ENCODE measurements around the gene RERE. TPM values are rescaled to one million over a fixed set of nuclear protein-coding genes. Genes with fewer than 3 reads are reported as not detected.
"Not testable (repeated sequence)": the region's sequence is repeated elsewhere in the genome, so short reads cannot be mapped to it uniquely, and the experiment has no call there.

RERE gene
- total RNA-seq, 2 donors from 2014 or later, result 102 to 108 TPM

GRCh38 chr1:8625981-8626898 is 191.2 kb downstream of the RERE start:
- H3K4me3 Mint-ChIP-seq, result no peak overlapping the region
- no peaks in the 10 kb centered on the region for H3K36me3 Mint-ChIP-seq (ENCODE audit: low read depth)
- H3K27ac Mint-ChIP-seq, result no peak overlapping the region

GRCh38 chr1:8625491-8625890 is 191.9 kb downstream of the RERE start:
- no peaks in the 10 kb centered on the region for H3K27me3 Mint-ChIP-seq
- DNase-seq (no peak), ATAC-seq (no peak)
- no peak overlapping the region for H3K4me3 Mint-ChIP-seq
- H3K9me3 ChIP-seq (ENCODE audit: control insufficient read depth, low read length, poor library complexity, severe bottlenecking), result no peaks in the 10 kb centered on the region
- peaks cover 33% of the 10 kb centered on the region for H3K4me1 Mint-ChIP-seq
- no peak overlapping the region for H3K27ac Mint-ChIP-seq
- no peaks in the 10 kb centered on the region for H3K36me3 Mint-ChIP-seq (ENCODE audit: low read depth)

More at GRCh38 chr1:8625981-8626898, 191.2 kb downstream of the RERE start:
- H3K9me3 ChIP-seq (ENCODE audit: control insufficient read depth, low read length, poor library complexity, severe bottlenecking), result no peaks in the 10 kb centered on the region
- no peaks in the 10 kb centered on the region for H3K27me3 Mint-ChIP-seq
- DNase-seq (no peak), ATAC-seq (no peak)
- H3K4me1 Mint-ChIP-seq, result peaks cover 31% of the 10 kb centered on the region

- not testable (repeated sequence) for H3K36me3 Mint-ChIP-seq (ENCODE audit: low read depth); H3K27ac Mint-ChIP-seq; H3K9me3 ChIP-seq (ENCODE audit: control insufficient read depth, low read length, poor library complexity, severe bottlenecking); H3K4me3 Mint-ChIP-seq; DNase-seq; H3K27me3 Mint-ChIP-seq
- peaks cover 20% of the 10 kb centered on the region for H3K4me1 Mint-ChIP-seq
- ATAC-seq, result peak; percentile 83
These were observed 193.7 kb downstream of the RERE start for GRCh38 chr1:8623651-8624192.

GRCh38 chr1:8621785-8622348 is 195.6 kb downstream of the RERE start:
- not testable (repeated sequence) for DNase-seq; ATAC-seq; H3K9me3 ChIP-seq (ENCODE audit: control insufficient read depth, low read length, poor library complexity, severe bottlenecking); H3K4me3 Mint-ChIP-seq; H3K27ac Mint-ChIP-seq; H3K36me3 Mint-ChIP-seq (ENCODE audit: low read depth); H3K27me3 Mint-ChIP-seq
- H3K4me1 Mint-ChIP-seq, result peaks cover 14% of the 10 kb centered on the region

- peak overlapping the region; percentile 67 for H3K27ac Mint-ChIP-seq
- not testable (repeated sequence) for H3K36me3 Mint-ChIP-seq (ENCODE audit: low read depth); H3K4me3 Mint-ChIP-seq; H3K27me3 Mint-ChIP-seq; DNase-seq; ATAC-seq; H3K9me3 ChIP-seq (ENCODE audit: control insufficient read depth, low read length, poor library complexity, severe bottlenecking)
- H3K4me1 Mint-ChIP-seq, result peaks cover 10% of the 10 kb centered on the region
These were observed 196.3 kb downstream of the RERE start for GRCh38 chr1:8621034-8621582.

- H3K4me3 Mint-ChIP-seq; H3K9me3 ChIP-seq (ENCODE audit: control insufficient read depth, low read length, poor library complexity, severe bottlenecking); ATAC-seq; H3K27me3 Mint-ChIP-seq; DNase-seq; H3K36me3 Mint-ChIP-seq (ENCODE audit: low read depth): not testable (repeated sequence)
- Mint-ChIP-seq H3K27ac (peak overlapping the region; percentile 67), H3K4me1 (peaks cover 11% of the 10 kb centered on the region)
These were observed 197.4 kb downstream of the RERE start for GRCh38 chr1:8619917-8620502.

DNA sequence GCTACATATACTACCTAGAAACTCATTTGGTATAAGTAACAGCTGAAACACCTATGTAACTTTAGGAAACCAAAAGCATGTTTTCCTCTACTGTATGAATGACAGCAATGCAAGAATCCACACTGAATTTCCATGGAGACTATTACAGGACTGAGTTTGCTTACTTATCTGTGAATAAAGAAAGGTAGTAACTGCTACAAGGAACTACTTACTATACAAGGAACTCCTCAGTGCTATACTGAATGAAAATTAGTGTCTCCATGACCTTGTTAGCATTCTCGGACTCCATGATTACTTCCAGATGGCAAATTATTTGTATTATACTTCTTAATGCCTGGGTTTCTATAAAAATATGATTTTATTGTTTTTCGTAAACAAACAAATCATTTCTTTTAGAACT is 198.0 kb downstream of the RERE start:
- not testable (repeated sequence) for H3K4me3 Mint-ChIP-seq; DNase-seq; H3K27me3 Mint-ChIP-seq; H3K27ac Mint-ChIP-seq; ATAC-seq; H3K36me3 Mint-ChIP-seq (ENCODE audit: low read depth); H3K9me3 ChIP-seq (ENCODE audit: control insufficient read depth, low read length, poor library complexity, severe bottlenecking)
- H3K4me1 Mint-ChIP-seq, result peaks cover 10% of the 10 kb centered on the region

GRCh38 chr1:8616791-8617190 is 200.6 kb downstream of the RERE start:
- H3K4me3 Mint-ChIP-seq; H3K27ac Mint-ChIP-seq; H3K9me3 ChIP-seq (ENCODE audit: control insufficient read depth, low read length, poor library complexity, severe bottlenecking); H3K4me1 Mint-ChIP-seq; DNase-seq; H3K36me3 Mint-ChIP-seq (ENCODE audit: low read depth); ATAC-seq; H3K27me3 Mint-ChIP-seq: not testable (repeated sequence)

DNA sequence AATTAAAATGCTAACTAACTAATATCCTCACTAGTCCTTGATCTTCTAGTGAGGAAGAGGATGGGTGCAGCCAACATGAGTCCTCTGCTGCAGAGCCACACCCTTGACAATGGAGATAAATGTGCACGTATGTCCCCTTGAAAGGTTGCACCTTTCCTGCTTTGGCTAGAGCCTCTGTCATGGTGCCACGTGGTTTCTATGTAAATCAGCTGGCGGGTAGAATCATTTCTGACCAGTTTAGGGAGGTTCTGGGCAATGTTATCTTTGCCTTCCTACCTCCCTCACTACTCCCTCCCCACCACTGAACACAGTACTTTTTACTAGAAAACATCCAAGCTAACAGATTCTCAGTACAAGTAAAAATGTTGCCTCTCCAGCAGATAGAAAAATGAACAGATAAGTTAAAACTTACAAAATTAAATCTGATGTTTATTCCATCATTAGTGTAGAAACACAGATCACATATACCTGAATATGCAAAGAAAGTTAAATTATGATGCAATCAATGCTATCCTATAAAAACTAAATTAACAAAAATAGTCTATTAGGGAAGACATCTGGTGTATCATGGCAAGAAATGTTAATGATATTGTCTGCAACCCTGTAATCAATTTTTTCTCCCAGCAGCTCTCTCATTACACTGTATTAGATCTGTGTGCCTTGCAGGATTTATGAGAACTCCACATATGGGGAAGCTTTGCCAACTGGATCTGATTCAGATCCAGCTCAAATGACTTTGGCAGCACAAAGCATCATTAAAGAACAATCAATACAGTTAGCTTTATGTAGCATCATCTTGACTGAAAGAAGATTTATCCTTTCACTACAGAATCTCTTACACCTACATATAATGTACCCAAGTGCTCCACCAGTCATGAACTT is 205.6 kb downstream of the RERE start:
- H3K36me3 Mint-ChIP-seq (ENCODE audit: low read depth); H3K4me1 Mint-ChIP-seq; DNase-seq; H3K9me3 ChIP-seq (ENCODE audit: control insufficient read depth, low read length, poor library complexity, severe bottlenecking); ATAC-seq; H3K27me3 Mint-ChIP-seq; H3K27ac Mint-ChIP-seq; H3K4me3 Mint-ChIP-seq: not testable (repeated sequence)

- Mint-ChIP-seq H3K27ac (no peak overlapping the region), H3K4me3 (no peak overlapping the region), H3K27me3 (no peaks in the 10 kb centered on the region), H3K36me3 (ENCODE audit: low read depth) (peaks cover 2% of the 10 kb centered on the region), H3K4me1 (peaks cover 15% of the 10 kb centered on the region)
- ATAC-seq, result no peak
- H3K9me3 ChIP-seq (ENCODE audit: control insufficient read depth, low read length, poor library complexity, severe bottlenecking), result no peaks in the 10 kb centered on the region
- DNase-seq, result no peak
These were observed 209.5 kb downstream of the RERE start for GRCh38 chr1:8607906-8608305.

- DNase-seq (no peak), ATAC-seq (peak; percentile 59)
- Mint-ChIP-seq H3K4me3 (peak overlapping the region; percentile 67), H3K4me1 (peaks cover 18% of the 10 kb centered on the region), H3K27me3 (no peaks in the 10 kb centered on the region), H3K36me3 (ENCODE audit: low read depth) (no peaks in the 10 kb centered on the region), H3K27ac (peak overlapping the region; percentile 74)
- no peaks in the 10 kb centered on the region for H3K9me3 ChIP-seq (ENCODE audit: control insufficient read depth, low read length, poor library complexity, severe bottlenecking)
These were observed 213.1 kb downstream of the RERE start for GRCh38 chr1:8604041-8604945.

DNA sequence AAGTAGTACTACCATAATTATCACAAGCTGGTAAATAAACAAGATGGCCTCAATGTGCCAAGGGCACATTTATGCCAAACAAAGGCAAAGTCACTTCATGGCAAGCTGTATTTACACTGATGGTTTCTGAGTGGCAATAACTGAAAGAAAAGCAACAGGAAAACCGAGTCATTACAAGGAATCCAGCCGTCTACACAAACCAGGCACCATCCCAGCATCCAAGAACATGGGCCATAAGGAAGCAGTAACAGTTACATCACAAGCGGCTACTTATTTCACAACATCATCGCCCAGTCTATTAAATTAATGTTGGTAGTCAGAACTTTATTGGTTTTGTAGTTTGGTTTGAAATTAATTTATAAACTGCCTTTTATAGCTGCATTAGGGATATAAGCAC is 214.2 kb downstream of the RERE start:
- no peak for ATAC-seq
- DNase-seq, result no peak
- no peaks in the 10 kb centered on the region for H3K36me3 Mint-ChIP-seq (ENCODE audit: low read depth)
- H3K27me3 Mint-ChIP-seq, result no peaks in the 10 kb centered on the region
- peak overlapping the region; percentile 74 for H3K27ac Mint-ChIP-seq
- H3K4me3 Mint-ChIP-seq, result peak overlapping the region; percentile 12
- H3K9me3 ChIP-seq (ENCODE audit: control insufficient read depth, low read length, poor library complexity, severe bottlenecking), result no peaks in the 10 kb centered on the region
- H3K4me1 Mint-ChIP-seq, result peaks cover 18% of the 10 kb centered on the region
